Measurements from ENCODE around the gene HMGCR. TPM values are rescaled to one million over a fixed set of nuclear protein-coding genes. Genes with fewer than 3 reads are reported as not detected.

HMGCR gene
- total RNA-seq, 1 experiment from 2014 or later = 178 TPM

DNA sequence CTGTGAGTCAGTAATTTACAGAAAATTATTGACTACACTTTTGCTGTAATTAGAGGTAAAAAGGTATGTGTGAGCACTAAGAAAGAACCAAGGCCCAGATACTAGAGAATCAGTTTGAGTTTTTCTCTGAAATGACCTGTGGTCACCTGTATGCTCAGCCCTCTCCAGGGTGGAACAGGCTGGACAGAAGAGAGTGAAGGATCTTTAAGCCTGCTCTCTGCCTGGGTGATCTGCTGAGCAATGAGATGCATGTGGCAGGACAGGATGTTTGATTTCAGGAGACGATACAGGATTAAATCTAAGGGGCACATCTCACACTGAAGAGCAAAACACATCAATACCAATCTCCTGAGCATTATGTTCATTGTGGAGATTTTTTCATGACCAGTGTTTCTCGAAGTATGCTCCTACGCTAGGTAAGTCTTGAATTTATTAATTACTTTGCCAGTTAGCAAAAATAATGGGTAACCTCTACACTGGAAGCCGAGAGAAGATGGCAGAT, 25.5 kb downstream of the HMGCR start:
- no peaks in the 10 kb centered on the region for H4K20me1 ChIP-seq (ENCODE audit: control insufficient read depth, insufficient read depth, insufficient read length)
- no peaks in the 10 kb centered on the region for H3K23me2 ChIP-seq (ENCODE audit: insufficient read length, low read depth, low read length, poor library complexity, severe bottlenecking)
- no peak overlapping the region for H3K9ac ChIP-seq (ENCODE audit: extremely low read depth, insufficient read length, low read length)
- no peak overlapping the region for H2BK15ac ChIP-seq (ENCODE audit: low read depth, low read length)
- H4K91ac ChIP-seq (ENCODE audit: insufficient read length, low read depth, low read length) = no peak overlapping the region
- WGBS (ENCODE audit: extremely low coverage, insufficient read length, low lambda C conversion rate) = no CpG with 5 or more reads among the region's 4 CpGs
- no peaks in the 10 kb centered on the region for H3K27me3 ChIP-seq (ENCODE audit: insufficient read depth, low read length)
- TF ChIP-seq CTCF (conservative IDR thresholded peaks at IDR 0.05) = no peak
- H3K4me1 Mint-ChIP-seq = peaks cover 27 to 31% of the 10 kb centered on the region in 2 experiments
- no peak overlapping the region for H3K14ac ChIP-seq (ENCODE audit: insufficient read depth, low read length)
- peaks cover 18 to 46% (median 39%) of the 10 kb centered on the region in 3 experiments; a peak in 6 of 7 replicates for H3K36me3 Mint-ChIP-seq (ENCODE audit: insufficient read depth in 1 of 3, low read depth in 3 of 3)
- no peak overlapping the region for H3K23ac ChIP-seq (ENCODE audit: insufficient read length, low read depth, low read length)
- no peak overlapping the region for H2AFZ ChIP-seq (ENCODE audit: low read length)
- no peak overlapping the region for H2BK120ac ChIP-seq (ENCODE audit: low read depth, low read length, poor library complexity, severe bottlenecking)
- H3K79me2 ChIP-seq (ENCODE audit: insufficient read depth, low read length) = no peaks in the 10 kb centered on the region
- no peak overlapping the region for H3K56ac ChIP-seq (ENCODE audit: insufficient read length, low read depth, low read length)
- H3K4me3 Mint-ChIP-seq = no peak overlapping the region
- H2AK5ac ChIP-seq (ENCODE audit: insufficient read length, low read length) = no peak overlapping the region
- H3T11ph ChIP-seq (ENCODE audit: low read length) = no peak overlapping the region
- H3K9me3 Mint-ChIP-seq = no peaks in the 10 kb centered on the region
- no peaks in the 10 kb centered on the region for H3K4me1 ChIP-seq (ENCODE audit: insufficient read depth, low read length)
- no peak overlapping the region for H2BK20ac ChIP-seq (ENCODE audit: low read depth, low read length, poor library complexity, severe bottlenecking)
- no peak overlapping the region for H4K8ac ChIP-seq (replicated peaks; ENCODE audit: insufficient read length, low read depth, low read length)
- H3K27ac ChIP-seq (ENCODE audit: insufficient read length, low read depth, low read length) = no peak overlapping the region
- H3K27me3 Mint-ChIP-seq (ENCODE audit: low read depth) = no peaks in the 10 kb centered on the region; the same call in 1 of the 2 replicates
- no peak for DNase-seq
- no peak overlapping the region for H3K18ac ChIP-seq (ENCODE audit: insufficient read length, low read depth, low read length)
- H3K27ac Mint-ChIP-seq = peak overlapping the region in 2 of 3 experiments; percentile 76 to 93; a peak in 4 of 7 replicates
- H2BK5ac ChIP-seq (ENCODE audit: insufficient read length, low read length) = no peak overlapping the region
- no peaks in the 10 kb centered on the region for H3K9me3 ChIP-seq (ENCODE audit: control insufficient read depth, low read depth, low read length)
- H3K4ac ChIP-seq (ENCODE audit: low read depth, low read length) = no peak overlapping the region
- no peaks in the 10 kb centered on the region for H3K79me1 ChIP-seq (ENCODE audit: insufficient read depth, low read depth, low read length, poor library complexity, severe bottlenecking)
- H4K5ac ChIP-seq (ENCODE audit: insufficient read length, low read depth, low read length) = no peak overlapping the region
- H2BK12ac ChIP-seq (ENCODE audit: insufficient read length, low read depth, low read length) = no peak overlapping the region
- H3K4me2 ChIP-seq (ENCODE audit: insufficient read depth, insufficient read length, low read length) = no peak overlapping the region
